Measurements from ENCODE around the gene PLEKHG4.
A peak's percentile ranks its signal among the peaks of the same experiment; 100 is the strongest.

The PLEKHG4 gene

DNA sequence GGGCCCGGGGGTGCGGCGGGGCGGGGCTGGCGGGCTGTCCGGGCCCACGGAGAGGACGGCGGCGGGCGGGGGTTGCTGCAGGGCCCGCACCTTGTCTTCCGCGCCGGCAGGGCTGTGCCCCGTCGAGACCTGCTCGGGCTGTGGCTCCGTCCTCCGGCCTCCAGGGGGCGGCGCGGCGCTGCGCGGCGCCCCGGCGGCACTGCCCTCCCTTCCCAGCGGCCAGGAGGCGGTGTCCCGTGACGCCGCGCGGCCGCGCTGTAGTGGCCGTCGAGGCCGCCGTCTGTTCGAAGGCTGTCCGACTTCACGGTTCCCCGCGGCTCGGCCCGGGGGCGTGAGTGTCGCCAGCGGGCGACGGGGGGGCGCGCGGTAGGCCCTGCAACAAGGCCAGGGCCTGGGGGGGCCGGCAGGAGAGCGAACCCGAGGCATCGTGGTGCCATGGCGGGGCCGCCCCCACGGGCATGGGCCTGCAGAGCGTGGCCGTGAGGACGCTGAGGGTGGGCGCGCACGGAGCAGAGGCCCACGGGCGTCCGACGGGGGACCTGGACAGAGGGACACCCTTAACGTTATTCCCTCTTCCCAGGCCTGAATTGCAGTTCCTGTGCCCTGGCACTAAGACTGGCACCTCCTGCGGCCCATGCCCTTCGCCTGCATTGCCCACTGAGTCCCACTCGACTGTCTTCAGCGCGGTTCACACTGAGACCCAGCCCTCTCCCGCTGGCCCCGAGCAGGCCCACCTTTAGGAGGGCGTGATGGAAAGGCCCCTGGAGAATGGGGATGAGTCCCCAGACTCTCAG, at the start of gene PLEKHG4:
Gene PLEKHG4 (plus strand): TSS at position 237 of the 794 bp plus-strand sequence. CDS start 513 bp downstream, at position 750.
- DNase-seq (ENCODE audit: low read depth in 2 of 2), result peak; percentile 70 to 74

GRCh38 chr16:67229906-67230808, 49.2 kb upstream of the PLEKHG4 start:
- no peak for DNase-seq (ENCODE audit: low read depth in 2 of 2)

- DNase-seq (ENCODE audit: low read depth in 2 of 2), result no peak
Observed at GRCh38 chr16:67230809-67231660, 48.3 kb upstream of the PLEKHG4 start.

DNA sequence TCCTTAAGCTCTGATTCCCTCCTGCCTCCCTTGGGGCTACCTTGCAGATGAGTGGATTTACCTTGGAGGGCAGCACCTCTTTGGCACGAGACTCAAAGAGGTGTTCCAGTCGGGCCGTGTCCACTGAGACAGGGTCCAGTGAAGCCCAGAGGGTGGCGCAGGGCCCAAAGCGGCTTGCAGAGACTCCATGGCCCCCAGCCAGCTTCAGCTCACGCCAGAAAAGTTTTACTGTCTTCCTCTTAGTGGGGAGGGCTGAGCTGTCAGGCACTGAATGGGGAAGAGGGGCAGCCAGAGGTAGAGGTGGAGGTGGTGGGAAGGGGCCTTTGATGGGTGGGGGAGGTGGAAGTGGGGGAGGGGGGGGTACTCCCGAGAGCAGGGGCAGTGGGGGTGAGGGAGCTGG, 45.7 kb upstream of the PLEKHG4 start:
- DNase-seq (ENCODE audit: low read depth in 2 of 2), result no peak

GRCh38 chr16:67234180-67234597, 45.1 kb upstream of the PLEKHG4 start:
- no peak for DNase-seq (ENCODE audit: low read depth in 2 of 2)

GRCh38 chr16:67235816-67236562, 43.3 kb upstream of the PLEKHG4 start:
- no peak for DNase-seq (ENCODE audit: low read depth in 2 of 2)

DNA sequence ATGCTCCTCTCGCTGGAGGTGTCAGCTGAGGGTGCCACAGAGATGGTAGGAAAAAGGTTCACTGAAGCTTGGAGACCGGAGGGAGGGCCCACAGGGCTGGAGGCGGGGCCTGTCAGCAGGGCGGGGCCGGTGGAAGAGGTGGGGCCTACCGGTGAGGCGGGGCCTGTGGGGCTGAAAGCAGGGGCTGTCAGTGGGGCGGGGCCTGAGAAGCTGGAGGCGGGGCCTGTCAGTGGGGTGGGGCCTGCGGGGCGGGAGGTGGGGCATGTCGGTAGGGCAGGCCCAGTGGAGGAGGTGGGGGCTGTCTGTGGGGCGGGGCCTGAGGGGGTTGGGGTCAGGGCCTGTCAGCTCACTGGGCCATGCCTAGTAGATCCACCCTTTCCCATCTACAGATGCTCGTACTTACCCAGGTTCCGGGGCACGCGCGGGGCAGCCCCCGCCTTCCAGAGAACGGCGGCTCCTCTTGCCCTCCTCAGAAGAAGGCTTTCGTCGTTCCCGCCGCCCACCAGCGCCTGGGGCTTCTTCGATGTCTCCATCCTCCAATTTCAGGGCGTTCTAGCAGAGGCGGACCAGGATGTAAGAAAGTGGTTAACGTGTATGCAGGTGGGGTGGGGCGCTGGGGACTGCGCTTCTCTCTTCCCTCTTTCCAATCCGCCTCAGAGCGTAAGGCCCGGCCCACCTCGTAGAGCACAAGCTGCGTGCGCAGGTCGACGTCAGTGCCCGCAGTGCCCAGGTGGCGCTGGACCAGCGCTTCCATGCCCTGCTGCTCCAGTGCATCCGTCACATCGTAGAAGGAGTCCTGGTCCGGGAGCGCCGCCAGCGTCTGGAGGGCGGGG, 42.6 kb upstream of the PLEKHG4 start:
- DNase-seq (ENCODE audit: low read depth in 2 of 2), result peak; percentile 67 to 71

DNA sequence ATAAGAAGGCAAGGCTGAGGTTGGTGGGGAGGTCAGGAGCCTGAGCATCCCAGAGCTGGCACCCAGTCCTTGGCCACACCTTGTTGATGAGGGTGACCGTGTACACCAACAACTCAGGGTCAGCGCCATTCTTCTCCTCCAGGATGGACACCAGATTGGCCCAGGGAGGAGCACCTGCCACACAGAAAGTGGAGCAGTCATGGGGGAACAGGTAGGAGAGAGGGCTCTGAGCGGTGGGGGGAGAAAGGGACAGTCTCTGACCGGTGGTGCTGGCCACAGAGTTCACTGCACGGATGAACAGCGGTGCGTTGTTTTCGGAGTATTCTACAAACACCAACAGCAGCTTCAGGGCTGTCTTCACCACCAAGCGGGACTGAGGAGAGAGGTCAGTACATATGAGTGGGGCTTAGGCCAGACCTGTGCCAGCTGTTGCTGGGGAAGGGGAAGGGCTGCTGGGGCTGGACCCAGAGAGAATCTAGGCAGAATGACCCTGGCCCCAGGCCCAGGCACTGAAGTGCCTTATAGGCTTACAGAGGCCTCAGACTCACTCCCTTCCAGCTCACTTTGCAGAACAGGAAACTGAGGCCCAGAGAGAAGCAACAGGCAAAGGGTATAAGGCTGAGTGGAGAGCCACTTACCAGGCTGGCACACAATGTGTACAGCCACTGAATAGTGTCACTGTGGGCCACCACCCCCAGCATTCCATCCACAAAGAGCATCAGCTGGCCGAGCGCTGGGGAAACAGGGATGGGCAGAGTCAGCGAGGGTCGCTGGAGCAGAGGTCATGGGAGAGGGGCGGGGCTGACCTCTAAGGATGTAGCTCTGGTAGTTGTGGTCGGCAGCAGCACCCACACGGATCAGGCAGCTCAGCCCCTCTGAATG, 41.7 kb upstream of the PLEKHG4 start:
- DNase-seq (ENCODE audit: low read depth in 2 of 2), result no peak

DNA sequence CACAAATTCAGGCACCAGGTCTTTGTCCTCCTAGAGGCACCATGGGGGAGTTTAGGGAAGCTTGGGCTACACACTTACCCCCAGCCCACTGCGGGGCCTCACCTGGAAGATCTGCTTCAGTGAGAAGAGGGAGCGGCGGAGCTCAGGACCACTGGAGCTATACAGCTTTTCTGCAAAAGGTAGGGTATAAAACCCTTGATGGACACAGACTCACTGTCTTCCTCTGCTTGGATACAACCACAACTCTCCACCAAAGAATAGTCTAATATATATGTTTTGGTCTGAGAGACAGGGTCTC, 41.1 kb upstream of the PLEKHG4 start:
- DNase-seq (ENCODE audit: low read depth in 2 of 2), result no peak

DNA sequence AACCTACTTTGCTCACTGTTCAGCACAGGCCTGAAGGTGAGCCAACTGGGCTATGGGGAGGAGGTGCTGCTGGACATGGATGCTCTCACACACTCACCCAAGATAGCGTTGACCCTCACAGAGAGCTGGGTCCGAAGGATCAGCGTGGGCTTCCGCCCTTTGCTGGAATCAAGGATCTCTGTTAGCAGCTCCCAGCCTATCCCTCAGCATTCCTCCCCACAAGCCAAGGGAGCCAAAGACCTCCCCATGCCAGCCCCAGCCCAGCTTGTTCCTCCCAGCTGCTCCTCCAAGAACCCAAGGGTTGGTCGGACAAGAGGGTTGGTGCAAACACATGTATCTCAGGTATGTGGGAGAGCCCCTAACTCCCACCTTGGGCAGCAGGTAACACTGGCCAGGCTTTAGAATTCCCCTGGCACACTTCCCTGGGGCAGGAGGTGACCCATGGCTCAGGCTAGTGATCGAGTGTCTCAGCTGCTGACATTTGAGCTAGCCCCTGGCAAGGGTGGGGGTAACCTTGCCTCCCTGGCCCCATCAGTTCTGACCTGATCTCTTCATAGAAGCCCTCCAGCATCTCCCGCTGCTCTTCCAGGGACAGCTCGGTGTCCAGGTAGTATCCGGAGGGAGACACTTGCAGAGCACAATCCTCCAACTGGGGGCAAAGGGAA, 40.4 kb upstream of the PLEKHG4 start:
- DNase-seq (ENCODE audit: low read depth in 2 of 2), result no peak

GRCh38 chr16:67240506-67240905, 38.8 kb upstream of the PLEKHG4 start:
- DNase-seq (ENCODE audit: low read depth in 2 of 2), result no peak

GRCh38 chr16:67241008-67241900, 38.1 kb upstream of the PLEKHG4 start:
- no peak for DNase-seq (ENCODE audit: low read depth in 2 of 2)

DNA sequence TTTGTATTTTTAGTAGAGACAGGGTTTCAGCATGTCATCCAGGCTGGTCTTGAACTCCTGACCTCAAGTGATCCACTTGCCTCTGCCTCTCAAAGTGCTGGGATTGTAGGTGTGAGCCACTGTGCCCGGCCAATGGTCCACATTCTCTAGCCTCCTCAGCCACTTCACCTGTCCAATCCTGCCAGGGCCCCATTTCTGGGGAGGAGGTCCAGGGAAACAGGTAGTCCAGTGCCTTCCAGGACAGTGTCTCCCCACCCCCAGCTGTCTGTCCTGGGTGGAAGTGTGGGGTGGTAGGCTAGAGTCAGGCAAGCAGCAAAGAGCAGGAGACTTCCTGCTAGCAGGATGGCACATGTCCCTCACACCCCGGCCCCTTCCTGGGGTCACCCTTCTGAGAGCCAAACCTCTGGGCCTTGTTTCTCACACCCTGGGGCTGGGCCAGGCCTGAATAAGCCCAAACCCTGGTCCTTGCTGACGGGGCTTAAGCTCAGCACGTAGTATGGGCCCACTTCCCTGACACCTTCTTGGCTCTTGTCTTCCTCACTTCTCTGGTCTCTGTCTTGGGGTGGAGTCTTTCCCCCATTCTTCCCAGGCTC, 37.1 kb upstream of the PLEKHG4 start:
- DNase-seq (ENCODE audit: low read depth in 2 of 2), result no peak

DNA sequence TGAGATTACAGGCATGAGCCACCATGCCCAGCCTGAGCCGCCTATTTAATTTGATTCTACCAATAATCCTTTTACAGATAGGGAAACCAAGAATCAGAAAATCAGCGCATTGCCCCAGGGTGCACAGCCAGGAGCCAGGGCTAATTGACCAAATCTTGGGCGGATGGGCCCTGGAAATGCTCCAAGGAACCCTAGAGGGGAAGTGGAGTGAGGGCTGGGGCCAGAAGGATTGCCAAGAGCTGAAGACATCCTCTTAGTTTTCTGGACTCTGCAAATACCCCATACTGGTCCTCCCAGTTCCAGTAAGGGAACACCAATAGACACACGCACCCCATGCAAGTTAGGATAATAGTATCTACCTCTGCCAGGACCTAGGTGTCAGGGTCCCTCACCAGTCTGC, 35.9 kb upstream of the PLEKHG4 start:
- DNase-seq (ENCODE audit: low read depth in 2 of 2), result no peak

DNA sequence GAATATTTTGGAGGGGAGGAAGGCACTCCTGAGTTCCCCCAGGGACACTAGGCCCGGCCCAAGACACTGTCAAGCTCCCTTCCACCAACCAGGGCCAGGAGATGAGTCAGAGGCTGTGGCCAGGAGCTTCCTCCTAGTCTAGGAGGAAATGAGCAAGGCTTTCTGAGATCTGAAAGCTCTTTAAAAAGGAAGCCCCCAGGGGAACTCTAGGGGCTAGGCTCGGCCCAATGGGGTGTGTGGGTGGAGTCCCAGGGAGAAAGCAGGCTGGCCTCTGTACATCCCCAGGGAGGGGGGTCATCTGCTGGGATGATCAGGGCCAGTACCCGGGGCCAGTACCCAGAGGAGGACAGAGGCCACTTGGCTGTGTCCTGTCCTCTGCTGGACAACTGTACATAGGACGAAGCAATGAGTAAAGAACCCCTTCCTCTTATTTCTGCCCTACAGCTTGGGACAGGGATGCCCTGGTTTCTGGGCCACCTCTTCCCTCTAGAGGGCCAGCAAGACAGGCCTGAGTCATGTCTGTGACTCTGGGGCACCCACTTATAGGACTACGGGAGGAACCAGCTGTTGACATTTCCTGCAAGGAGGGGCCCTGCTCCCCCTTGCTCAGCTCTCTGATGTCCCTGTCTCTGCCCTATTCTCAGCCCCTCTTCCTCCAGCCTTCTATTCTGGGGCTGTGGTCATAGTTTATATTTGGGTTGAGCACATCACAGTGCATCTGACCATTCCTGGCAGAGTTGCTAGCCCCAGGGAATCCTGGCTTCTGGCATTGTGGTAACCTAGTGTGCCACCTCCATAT, 34.7 kb upstream of the PLEKHG4 start:
- peak; percentile 59 to 65 for DNase-seq (ENCODE audit: low read depth in 2 of 2)

DNA sequence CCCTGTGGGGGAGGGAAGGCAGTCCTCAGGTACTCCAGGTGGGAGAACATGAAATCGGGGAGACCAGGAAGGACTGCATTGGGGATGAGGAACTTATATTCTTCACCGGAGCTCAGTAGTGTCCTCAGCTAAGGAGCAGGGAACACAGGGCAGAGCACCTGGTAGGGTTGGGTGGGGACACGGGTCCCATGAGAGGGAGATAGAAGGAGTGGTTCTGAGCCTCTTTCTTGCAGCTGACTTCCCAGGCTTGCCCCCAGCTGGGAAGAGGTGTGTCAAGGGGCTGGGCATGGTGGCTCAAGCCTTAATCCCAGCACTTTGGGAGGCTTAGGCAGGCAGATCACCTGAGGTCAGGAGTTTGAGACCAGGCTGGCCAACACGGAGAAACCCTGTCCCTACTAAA, 34.1 kb upstream of the PLEKHG4 start:
- DNase-seq (ENCODE audit: low read depth in 2 of 2), result no peak

DNA sequence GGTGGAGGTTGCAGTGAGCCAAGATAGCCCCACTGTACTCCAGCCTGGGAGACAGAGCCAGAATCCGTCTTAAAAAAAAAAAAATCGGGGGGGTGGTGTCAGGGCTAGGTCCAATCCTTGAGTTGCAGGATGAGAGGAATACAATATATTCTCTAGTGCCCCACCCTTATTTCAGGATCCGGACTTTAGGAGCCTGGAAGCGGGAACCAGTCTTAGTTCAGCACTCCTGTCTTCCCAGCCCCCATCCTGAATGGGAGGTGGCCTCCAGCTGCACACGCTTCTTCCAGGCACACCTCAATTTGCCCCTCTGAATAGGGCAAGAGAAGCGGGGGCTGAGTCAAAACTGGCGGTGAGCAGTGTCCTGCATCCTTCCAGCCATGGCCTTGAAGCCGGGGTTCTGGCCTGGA, 33.7 kb upstream of the PLEKHG4 start:
- no peak for DNase-seq (ENCODE audit: low read depth in 2 of 2)
